Stomach (tissue), 4 donors: ENCODE data around the gene PRRG2.

Source experiments
- POLR2A ChIP-seq, 4 donors: fragments of 450-650 bp; IDR thresholded peaks; one replicate each; pipeline ENCODE4 v1.6.1; 2016; ENCODE audit warnings: antibody characterized with exemption in 4 of 4, control low read depth in 2 of 4, mild to moderate bottlenecking in 1 of 4, moderate library complexity in 1 of 4
- TF ChIP-seq, protein P1 (sequence below), 7 experiments: fragments of 450-650 bp in 4 of 7; fragments of 200-600 bp in 3 of 7; sonication (generic) in 3 of 7; IDR thresholded peaks; one replicate each; pipeline ENCODE4 v1.5.1; 2016 to 2019; ENCODE audit warnings: antibody characterized with exemption in 7 of 7, control low read depth in 2 of 7, mild to moderate bottlenecking in 1 of 7

DNA sequence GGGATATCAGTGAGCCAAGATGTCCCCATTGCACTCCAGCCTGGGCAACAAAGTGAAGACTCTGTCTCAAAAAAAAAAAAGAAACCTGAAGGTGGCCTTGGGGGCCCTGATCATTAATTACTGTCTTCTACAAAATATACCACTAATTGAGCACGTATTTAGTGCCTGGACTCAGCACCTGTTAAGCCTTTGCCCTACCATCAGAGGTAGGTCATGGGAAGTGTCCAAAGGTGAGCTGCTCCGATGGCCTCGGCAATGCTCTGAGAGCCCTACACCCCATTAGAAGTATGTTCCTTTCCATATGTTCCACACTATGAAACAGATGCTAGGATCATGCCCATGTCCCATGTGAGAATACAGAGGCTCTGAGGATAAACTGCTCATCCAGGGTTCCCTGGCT, 21.7 kb upstream of the PRRG2 start:
- TF ChIP-seq POLR2A (IDR thresholded peaks at IDR 0.05), result no peak
- TF ChIP-seq, protein P1, sequence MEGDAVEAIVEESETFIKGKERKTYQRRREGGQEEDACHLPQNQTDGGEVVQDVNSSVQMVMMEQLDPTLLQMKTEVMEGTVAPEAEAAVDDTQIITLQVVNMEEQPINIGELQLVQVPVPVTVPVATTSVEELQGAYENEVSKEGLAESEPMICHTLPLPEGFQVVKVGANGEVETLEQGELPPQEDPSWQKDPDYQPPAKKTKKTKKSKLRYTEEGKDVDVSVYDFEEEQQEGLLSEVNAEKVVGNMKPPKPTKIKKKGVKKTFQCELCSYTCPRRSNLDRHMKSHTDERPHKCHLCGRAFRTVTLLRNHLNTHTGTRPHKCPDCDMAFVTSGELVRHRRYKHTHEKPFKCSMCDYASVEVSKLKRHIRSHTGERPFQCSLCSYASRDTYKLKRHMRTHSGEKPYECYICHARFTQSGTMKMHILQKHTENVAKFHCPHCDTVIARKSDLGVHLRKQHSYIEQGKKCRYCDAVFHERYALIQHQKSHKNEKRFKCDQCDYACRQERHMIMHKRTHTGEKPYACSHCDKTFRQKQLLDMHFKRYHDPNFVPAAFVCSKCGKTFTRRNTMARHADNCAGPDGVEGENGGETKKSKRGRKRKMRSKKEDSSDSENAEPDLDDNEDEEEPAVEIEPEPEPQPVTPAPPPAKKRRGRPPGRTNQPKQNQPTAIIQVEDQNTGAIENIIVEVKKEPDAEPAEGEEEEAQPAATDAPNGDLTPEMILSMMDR (IDR thresholded peaks at IDR 0.05), result no peak
